ENCODE measurements around the gene CUL7. TPM values are rescaled to one million over a fixed set of nuclear protein-coding genes. Genes with fewer than 3 reads are reported as not detected.
"Not testable (repeated sequence)": the region's sequence is repeated elsewhere in the genome, so short reads cannot be mapped to it uniquely, and the experiment has no call there.

Gene CUL7
- total and polyA plus RNA-seq, 2 donors = 10.8 to 26.5 TPM

GRCh38 chr6:43088654-43089056 lies 35.0 kb upstream of the CUL7 start:
- no peak overlapping the region for H3K4me3 ChIP-seq (ENCODE audit: low read depth, low read length)
- no peak overlapping the region for H3K27ac ChIP-seq (ENCODE audit: low read depth)
- no peaks in the 10 kb centered on the region for H3K36me3 ChIP-seq (ENCODE audit: insufficient read depth)
- 87% methylated on average over 4 of the region's 4 CpGs for WGBS
- no peaks in the 10 kb centered on the region for H3K4me1 ChIP-seq (ENCODE audit: insufficient read depth)
- no peak for DNase-seq (ENCODE audit: extremely low spot score)

- Histone ChIP-seq H3K27ac (ENCODE audit: low read depth) (no peak overlapping the region), H3K36me3 (ENCODE audit: insufficient read depth) (no peaks in the 10 kb centered on the region), H3K4me3 (ENCODE audit: low read depth, low read length) (no peak overlapping the region), H3K4me1 (ENCODE audit: insufficient read depth) (no peaks in the 10 kb centered on the region)
- whole genome bisulfite sequencing = 80% methylated on average over 8 of the region's 8 CpGs
- no peak for DNase-seq (ENCODE audit: extremely low spot score)
Measured at GRCh38 chr6:43086022-43086658, 32.5 kb upstream of the CUL7 start.

- no peaks in the 10 kb centered on the region for H3K36me3 ChIP-seq (ENCODE audit: insufficient read depth)
Measured at GRCh38 chr6:43082806-43083655, 29.4 kb upstream of the CUL7 start.

GRCh38 chr6:43081922-43082321 lies 28.3 kb upstream of the CUL7 start:
- not testable (repeated sequence) for H3K4me1 ChIP-seq (ENCODE audit: insufficient read depth); H3K4me3 ChIP-seq (ENCODE audit: low read depth, low read length); H3K36me3 ChIP-seq (ENCODE audit: insufficient read depth); H3K27ac ChIP-seq (ENCODE audit: low read depth); DNase-seq (ENCODE audit: extremely low spot score)
- WGBS = 81% methylated on average over 9 of the region's 9 CpGs

More at GRCh38 chr6:43082806-43083655, 29.4 kb upstream of the CUL7 start:
- Histone ChIP-seq H3K4me1 (ENCODE audit: insufficient read depth) (no peaks in the 10 kb centered on the region), H3K27ac (ENCODE audit: low read depth) (no peak overlapping the region), H3K4me3 (ENCODE audit: low read depth, low read length) (no peak overlapping the region)
- DNase-seq (ENCODE audit: extremely low spot score) = no peak
- 57% methylated on average over 13 of the region's 13 CpGs for WGBS

GRCh38 chr6:43081043-43081442 lies 27.4 kb upstream of the CUL7 start:
- Histone ChIP-seq H3K4me3 (ENCODE audit: low read depth, low read length) (no peak overlapping the region), H3K27ac (ENCODE audit: low read depth) (no peak overlapping the region), H3K36me3 (ENCODE audit: insufficient read depth) (no peaks in the 10 kb centered on the region), H3K4me1 (ENCODE audit: insufficient read depth) (no peaks in the 10 kb centered on the region)
- 97% methylated on average over 4 of the region's 4 CpGs for WGBS
- no peak for DNase-seq (ENCODE audit: extremely low spot score)

GRCh38 chr6:43078691-43079090 lies 25.0 kb upstream of the CUL7 start:
- WGBS = 73% methylated on average over 2 of the region's 2 CpGs
- Histone ChIP-seq H3K27ac (ENCODE audit: low read depth) (no peak overlapping the region), H3K4me1 (ENCODE audit: insufficient read depth) (no peaks in the 10 kb centered on the region), H3K4me3 (ENCODE audit: low read depth, low read length) (no peak overlapping the region), H3K36me3 (ENCODE audit: insufficient read depth) (no peaks in the 10 kb centered on the region)
- no peak for DNase-seq (ENCODE audit: extremely low spot score)

- Histone ChIP-seq H3K4me1 (ENCODE audit: insufficient read depth) (no peaks in the 10 kb centered on the region), H3K27ac (ENCODE audit: low read depth) (no peak overlapping the region), H3K4me3 (ENCODE audit: low read depth, low read length) (no peak overlapping the region), H3K36me3 (ENCODE audit: insufficient read depth) (no peaks in the 10 kb centered on the region)
- 71% methylated on average over 6 of the region's 6 CpGs for WGBS
- DNase-seq (ENCODE audit: extremely low spot score) = no peak
Measured at GRCh38 chr6:43077981-43078511, 24.4 kb upstream of the CUL7 start.

- no peak overlapping the region for H3K27ac ChIP-seq (ENCODE audit: low read depth)
- H3K4me3 ChIP-seq (ENCODE audit: low read depth, low read length) = peak overlapping the region; percentile 88
- WGBS = 23% methylated on average over 8 of the region's 8 CpGs
- DNase-seq (ENCODE audit: extremely low spot score) = no peak
- H3K4me1 ChIP-seq (ENCODE audit: insufficient read depth) = no peaks in the 10 kb centered on the region
- no peaks in the 10 kb centered on the region for H3K36me3 ChIP-seq (ENCODE audit: insufficient read depth)
Measured at GRCh38 chr6:43077333-43077809, 23.7 kb upstream of the CUL7 start.

GRCh38 chr6:43076464-43077332 lies 23.0 kb upstream of the CUL7 start:
- Histone ChIP-seq H3K27ac (ENCODE audit: low read depth) (peak overlapping the region; percentile 48), H3K4me1 (ENCODE audit: insufficient read depth) (no peaks in the 10 kb centered on the region), H3K4me3 (ENCODE audit: low read depth, low read length) (peak overlapping the region; percentile 88), H3K36me3 (ENCODE audit: insufficient read depth) (no peaks in the 10 kb centered on the region)
- no peak for DNase-seq (ENCODE audit: extremely low spot score)
- WGBS = under 1% methylated on average over 72 of the region's 72 CpGs

- Histone ChIP-seq H3K36me3 (ENCODE audit: insufficient read depth) (no peaks in the 10 kb centered on the region), H3K4me3 (ENCODE audit: low read depth, low read length) (peak within 1 kb of the TSS; percentile 88), H3K4me1 (ENCODE audit: insufficient read depth) (no peaks in the 10 kb centered on the region), H3K27ac (ENCODE audit: low read depth) (peak within 1 kb of the TSS; percentile 48)
- WGBS = 2% methylated on average over 59 of the region's 60 CpGs
- peak; percentile 74 for DNase-seq (ENCODE audit: extremely low spot score)
Measured at GRCh38 chr6:43075670-43076463, 22.2 kb upstream of the CUL7 start, which contains the start of gene PTK7. PTK7 (plus strand) TSS chr6:43076314; CDS start chr6:43076489, 175 bp downstream.

- no peak overlapping the region for H3K27ac ChIP-seq (ENCODE audit: low read depth)
- WGBS = 45% methylated on average over 6 of the region's 6 CpGs
- H3K4me3 ChIP-seq (ENCODE audit: low read depth, low read length) = no peak overlapping the region
- no peaks in the 10 kb centered on the region for H3K4me1 ChIP-seq (ENCODE audit: insufficient read depth)
- H3K36me3 ChIP-seq (ENCODE audit: insufficient read depth) = no peaks in the 10 kb centered on the region
- DNase-seq (ENCODE audit: extremely low spot score) = peak; percentile 85
Measured at GRCh38 chr6:43074847-43075669, 21.4 kb upstream of the CUL7 start.

Measured in urinary bladder (tissue), 4 donors.